Suprapubic skin (tissue), 4 donors: Measurements from ENCODE around the gene SIRT5.

ENCODE experiments used
- POLR2A ChIP-seq, 2 donors: fragments of 450-650 bp; IDR thresholded peaks; one replicate each; pipeline ENCODE4 v1.6.1; 2017; ENCODE audit warnings: antibody characterized with exemption in 2 of 2, mild to moderate bottlenecking in 2 of 2, moderate library complexity in 2 of 2
- POLR2AphosphoS5 ChIP-seq, 3 donors: sonication (generic); formaldehyde crosslinking; IDR thresholded peaks; one replicate each; pipeline ENCODE4 v1.6.1; 2017; ENCODE audit warnings: antibody characterized with exemption in 3 of 3
- TF ChIP-seq, protein P1 (sequence below), 2 donors: fragments of 200-600 bp in 1 of 2; fragments of 450-650 bp in 1 of 2; sonication (generic) in 1 of 2; IDR thresholded peaks; one replicate each; pipeline ENCODE4 v1.5.1; 2016 to 2019; ENCODE audit warnings: antibody characterized with exemption in 2 of 2, mild to moderate bottlenecking in 1 of 2, moderate library complexity in 1 of 2

DNA sequence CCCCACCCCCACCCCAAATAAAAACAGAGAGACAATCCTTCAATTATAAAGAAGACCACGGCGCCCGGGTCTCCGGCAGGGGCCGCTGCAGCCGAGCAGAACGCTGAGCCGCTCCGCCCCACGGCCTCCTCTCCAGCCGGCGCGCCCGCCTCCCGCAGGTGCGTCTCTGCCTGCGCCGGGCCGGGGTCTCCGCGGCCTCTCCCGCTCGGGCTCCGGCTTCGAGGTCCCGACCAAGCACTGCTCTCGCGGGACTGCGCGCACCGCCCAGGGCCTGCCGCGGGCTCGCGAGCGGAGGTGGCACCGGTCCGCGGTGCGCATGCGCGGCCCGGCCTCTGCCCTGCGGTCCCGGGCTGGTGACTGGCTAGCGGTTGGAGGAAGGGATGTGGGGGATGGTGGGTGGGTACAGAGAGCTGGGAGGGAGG, 241 bp upstream of the SIRT5 start:
- TF ChIP-seq, protein P1, sequence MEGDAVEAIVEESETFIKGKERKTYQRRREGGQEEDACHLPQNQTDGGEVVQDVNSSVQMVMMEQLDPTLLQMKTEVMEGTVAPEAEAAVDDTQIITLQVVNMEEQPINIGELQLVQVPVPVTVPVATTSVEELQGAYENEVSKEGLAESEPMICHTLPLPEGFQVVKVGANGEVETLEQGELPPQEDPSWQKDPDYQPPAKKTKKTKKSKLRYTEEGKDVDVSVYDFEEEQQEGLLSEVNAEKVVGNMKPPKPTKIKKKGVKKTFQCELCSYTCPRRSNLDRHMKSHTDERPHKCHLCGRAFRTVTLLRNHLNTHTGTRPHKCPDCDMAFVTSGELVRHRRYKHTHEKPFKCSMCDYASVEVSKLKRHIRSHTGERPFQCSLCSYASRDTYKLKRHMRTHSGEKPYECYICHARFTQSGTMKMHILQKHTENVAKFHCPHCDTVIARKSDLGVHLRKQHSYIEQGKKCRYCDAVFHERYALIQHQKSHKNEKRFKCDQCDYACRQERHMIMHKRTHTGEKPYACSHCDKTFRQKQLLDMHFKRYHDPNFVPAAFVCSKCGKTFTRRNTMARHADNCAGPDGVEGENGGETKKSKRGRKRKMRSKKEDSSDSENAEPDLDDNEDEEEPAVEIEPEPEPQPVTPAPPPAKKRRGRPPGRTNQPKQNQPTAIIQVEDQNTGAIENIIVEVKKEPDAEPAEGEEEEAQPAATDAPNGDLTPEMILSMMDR (IDR thresholded peaks at IDR 0.05) = peak in 1 of 2 donors; percentile 64
- TF ChIP-seq POLR2A (IDR thresholded peaks at IDR 0.05) (no peak), POLR2AphosphoS5 (IDR thresholded peaks at IDR 0.05) (peak in 1 of 3 donors; percentile 6)
